ENCODE measurements around the gene ENDOD1. TPM values are rescaled to one million over a fixed set of nuclear protein-coding genes. Genes with fewer than 3 reads are reported as not detected.

ENDOD1 gene
- total and polyA plus RNA-seq, 4 donors, result 2.2 to 35.6 (median 5.9) TPM

GRCh38 chr11:95121698-95122097 lies 32.1 kb downstream of the ENDOD1 start:
- Histone ChIP-seq H3K27ac (ENCODE audit: low read depth in 1 of 2, low read length in 2 of 2) (no peak overlapping the region), H3K36me3 (ENCODE audit: control insufficient read depth in 4 of 4, insufficient read depth in 3 of 4, low read depth in 1 of 4, low read length in 3 of 4) (no peaks in the 10 kb centered on the region), H3K4me3 (ENCODE audit: low read depth in 1 of 3, low read length in 3 of 3) (no peak overlapping the region), H3K4me1 (ENCODE audit: control insufficient read depth in 4 of 4, insufficient read depth in 4 of 4, low read length in 3 of 4) (no peaks in the 10 kb centered on the region), H3K9me3 (ENCODE audit: control insufficient read depth in 4 of 4, low read length in 3 of 4) (no peaks in the 10 kb centered on the region), H3K27me3 (ENCODE audit: control insufficient read depth in 4 of 4, insufficient read depth in 4 of 4, low read length in 3 of 4) (no peaks in the 10 kb centered on the region), H3K9ac (ENCODE audit: low read depth in 1 of 2, low read length in 2 of 2) (no peak overlapping the region)
- DNase-seq (ENCODE audit: low spot score), result no peak
- 96% methylated on average over 1 of the region's 1 CpG for WGBS
- TF ChIP-seq HNF4G (IDR thresholded peaks at IDR 0.05) (no peak), ZBTB33 (IDR thresholded peaks at IDR 0.05) (no peak), ATF3 (IDR thresholded peaks at IDR 0.05) (no peak), YY1 (IDR thresholded peaks at IDR 0.05) (no peak), NR2F2 (IDR thresholded peaks at IDR 0.05) (no peak), JUND (IDR thresholded peaks at IDR 0.05) (no peak), MAX (IDR thresholded peaks at IDR 0.05) (no peak), HNF4A (conservative IDR thresholded peaks at IDR 0.05) (no peak)

GRCh38 chr11:95123556-95123955 lies 33.9 kb downstream of the ENDOD1 start:
- Histone ChIP-seq H3K4me3 (ENCODE audit: low read depth in 1 of 3, low read length in 3 of 3) (no peak overlapping the region), H3K36me3 (ENCODE audit: control insufficient read depth in 4 of 4, insufficient read depth in 3 of 4, low read depth in 1 of 4, low read length in 3 of 4) (no peaks in the 10 kb centered on the region), H3K27ac (ENCODE audit: low read depth in 1 of 2, low read length in 2 of 2) (no peak overlapping the region), H3K9me3 (ENCODE audit: control insufficient read depth in 4 of 4, low read length in 3 of 4) (no peaks in the 10 kb centered on the region), H3K9ac (ENCODE audit: low read depth in 1 of 2, low read length in 2 of 2) (no peak overlapping the region), H3K4me1 (ENCODE audit: control insufficient read depth in 4 of 4, insufficient read depth in 4 of 4, low read length in 3 of 4) (no peaks in the 10 kb centered on the region), H3K27me3 (ENCODE audit: control insufficient read depth in 4 of 4, insufficient read depth in 4 of 4, low read length in 3 of 4) (no peaks in the 10 kb centered on the region)
- no peak for DNase-seq (ENCODE audit: low spot score)
- TF ChIP-seq ZBTB33 (IDR thresholded peaks at IDR 0.05) (no peak), REST (IDR thresholded peaks at IDR 0.05) (no peak), ATF3 (IDR thresholded peaks at IDR 0.05) (no peak), JUND (IDR thresholded peaks at IDR 0.05) (no peak), FOXA1 (IDR thresholded peaks at IDR 0.05) (no peak), NR2F2 (IDR thresholded peaks at IDR 0.05) (no peak), EGR1 (IDR thresholded peaks at IDR 0.05; ENCODE audit: low read depth in 2 of 2) (no peak), CTCF (IDR thresholded peaks at IDR 0.05; ENCODE audit: low read depth, low read length, missing input control) (no peak), RAD21 (IDR thresholded peaks at IDR 0.05) (no peak), RXRA (IDR thresholded peaks at IDR 0.05) (no peak), TAF1 (conservative IDR thresholded peaks at IDR 0.05) (no peak)
- 84% methylated on average over 3 of the region's 3 CpGs for WGBS

Data from liver (tissue), 9 donors.